GM19035 (cell line): ENCODE results near the gene TNFSF15.

Experiments
- ATAC-seq: cut with Tn5 transposase; IDR thresholded peaks from one replicate; pipeline ENCODE4 v1.9.1; 2021; ENCODE audit not compliant: unreplicated experiment

Gene TNFSF15

DNA sequence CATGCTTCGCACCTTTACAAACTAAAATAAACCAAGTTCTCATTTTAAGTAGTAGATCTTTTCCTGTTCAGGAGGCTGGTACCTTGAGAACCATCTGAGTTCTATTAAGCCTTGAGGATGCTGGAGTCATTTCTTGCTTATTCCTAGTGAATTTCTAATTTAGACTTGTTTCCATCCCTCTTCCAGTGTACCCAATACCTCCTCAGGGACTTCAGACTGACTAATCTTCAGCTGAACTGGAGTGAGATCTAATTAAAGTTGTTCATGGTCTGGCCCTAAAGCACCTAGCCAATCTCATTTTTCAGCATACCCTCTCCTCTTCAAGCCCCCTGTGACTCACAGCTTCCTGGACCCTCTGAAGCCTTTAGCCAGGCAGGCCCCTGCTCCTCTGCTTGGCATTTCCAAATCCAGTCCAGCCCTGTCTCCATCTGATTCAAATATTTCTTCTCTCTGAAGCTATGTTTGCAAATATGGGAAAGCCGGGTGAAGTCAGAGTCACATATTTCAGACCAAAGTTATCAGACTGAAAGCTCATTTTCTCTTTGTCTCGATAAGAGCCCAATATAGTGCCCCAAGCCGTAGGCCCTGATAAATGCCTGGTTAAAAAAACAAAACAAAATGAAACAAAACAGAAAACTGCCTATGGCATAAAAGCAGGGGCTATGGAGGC lies 19.4 kb upstream of the TNFSF15 start:
- no peak for ATAC-seq

DNA sequence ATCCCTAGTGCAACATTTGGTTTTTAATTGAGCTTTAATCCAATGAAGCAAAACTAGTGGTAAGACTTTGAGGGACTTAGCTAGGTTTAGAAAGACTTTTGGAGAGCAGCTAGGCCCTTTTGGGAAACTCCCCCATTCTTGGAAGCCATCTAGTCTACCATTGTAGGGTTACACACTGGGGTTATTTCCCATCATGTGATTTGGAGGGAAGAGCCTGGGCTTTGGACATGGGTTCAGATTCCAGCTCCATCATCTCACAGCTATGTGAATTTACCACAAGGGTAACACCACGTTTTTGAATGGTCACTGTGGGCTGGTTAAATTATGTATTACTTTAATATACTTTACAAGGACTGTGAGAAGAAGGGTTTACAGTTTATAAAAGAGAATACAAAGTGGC lies 18.3 kb upstream of the TNFSF15 start:
- ATAC-seq, result no peak

DNA sequence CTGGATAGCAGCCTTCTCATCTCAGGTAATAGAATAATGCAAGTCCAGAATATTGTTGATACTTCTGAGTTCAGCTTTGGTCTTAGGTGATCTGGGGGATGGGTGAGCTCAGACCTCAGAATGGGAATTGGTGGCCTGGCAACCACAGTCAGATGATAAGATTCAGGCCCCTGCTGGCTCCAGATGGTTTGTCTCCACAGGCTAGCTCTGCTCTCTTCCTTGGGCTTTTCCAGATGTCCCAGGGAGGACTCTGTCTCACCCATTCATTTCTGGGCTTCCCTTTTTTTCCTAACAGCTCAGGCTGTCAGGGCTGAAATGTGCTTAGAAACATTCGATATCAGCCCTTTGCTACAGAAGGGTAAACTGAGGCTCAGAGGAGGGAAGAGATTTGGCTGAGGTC lies 17.6 kb upstream of the TNFSF15 start:
- ATAC-seq, result no peak

- ATAC-seq, result no peak
Observed at GRCh38 chr9:114822708-114823107, 16.9 kb upstream of the TNFSF15 start.

GRCh38 chr9:114820776-114821501 lies 15.1 kb upstream of the TNFSF15 start:
- no peak for ATAC-seq

DNA sequence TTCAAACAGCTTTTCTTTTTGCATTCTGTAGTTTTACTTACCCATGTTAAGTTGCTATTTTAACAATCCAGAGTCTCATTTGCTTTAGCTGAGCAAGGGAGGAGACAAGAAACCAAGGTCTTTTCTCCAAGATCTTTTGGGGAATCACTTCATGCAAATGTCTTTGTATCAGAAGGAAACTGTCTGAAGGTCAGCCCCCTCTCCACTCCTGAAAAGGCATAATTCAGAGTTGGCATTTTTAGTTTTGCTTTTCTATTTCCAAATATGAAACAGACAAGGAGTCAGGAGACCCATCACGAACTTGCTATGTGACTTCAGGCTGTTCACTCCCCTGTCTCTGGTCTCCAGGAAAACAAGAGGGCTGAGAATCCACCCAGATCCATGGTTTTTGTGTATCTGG lies 12.3 kb upstream of the TNFSF15 start:
- no peak for ATAC-seq

- ATAC-seq, result no peak
Observed at GRCh38 chr9:114813717-114814418, 8.0 kb upstream of the TNFSF15 start.

GRCh38 chr9:114811966-114812636 lies 6.3 kb upstream of the TNFSF15 start:
- ATAC-seq, result no peak

DNA sequence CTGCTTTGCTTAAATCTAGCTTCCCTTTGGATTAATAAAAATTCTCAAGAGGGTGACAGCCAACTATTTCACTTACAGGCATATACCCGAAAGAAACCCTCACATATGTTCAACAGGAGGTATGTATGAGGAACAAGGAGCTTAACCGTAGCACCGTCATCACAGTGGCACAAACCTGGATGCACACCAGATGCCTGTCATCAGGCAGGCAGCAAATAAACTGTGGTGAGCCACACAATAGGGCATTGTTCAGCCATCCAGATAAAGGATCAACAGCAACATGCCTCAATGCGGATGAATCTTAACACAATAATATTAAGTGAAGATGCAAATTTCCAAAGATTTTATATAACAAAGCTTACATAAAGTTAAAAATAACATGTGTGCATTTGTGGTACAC lies 5.5 kb upstream of the TNFSF15 start:
- no peak for ATAC-seq

GRCh38 chr9:114810614-114811013 lies 4.8 kb upstream of the TNFSF15 start:
- no peak for ATAC-seq

- peak; percentile 31 for ATAC-seq
Observed at GRCh38 chr9:114806526-114806900, 674 bp upstream of the TNFSF15 start.

DNA sequence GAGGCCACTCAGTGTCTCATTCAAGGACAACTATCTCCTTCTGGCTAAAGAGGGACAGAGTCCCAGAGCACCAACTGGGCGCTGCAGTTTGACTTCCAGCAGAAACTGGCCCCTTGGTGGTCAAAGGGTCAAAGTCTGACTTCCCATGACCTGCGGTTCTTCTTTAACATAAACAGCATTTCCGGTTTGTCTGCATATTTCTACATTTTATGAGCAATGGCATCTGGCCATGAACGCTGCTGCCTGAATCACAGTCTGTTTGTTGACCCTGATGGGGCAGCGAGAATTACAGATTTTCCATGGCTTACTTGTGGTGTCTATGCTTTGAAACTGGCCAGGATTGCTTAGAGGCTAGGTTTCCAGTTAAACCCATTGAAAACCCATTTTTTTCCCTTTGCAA lies 1.3 kb downstream of the TNFSF15 start:
- ATAC-seq, result no peak

DNA sequence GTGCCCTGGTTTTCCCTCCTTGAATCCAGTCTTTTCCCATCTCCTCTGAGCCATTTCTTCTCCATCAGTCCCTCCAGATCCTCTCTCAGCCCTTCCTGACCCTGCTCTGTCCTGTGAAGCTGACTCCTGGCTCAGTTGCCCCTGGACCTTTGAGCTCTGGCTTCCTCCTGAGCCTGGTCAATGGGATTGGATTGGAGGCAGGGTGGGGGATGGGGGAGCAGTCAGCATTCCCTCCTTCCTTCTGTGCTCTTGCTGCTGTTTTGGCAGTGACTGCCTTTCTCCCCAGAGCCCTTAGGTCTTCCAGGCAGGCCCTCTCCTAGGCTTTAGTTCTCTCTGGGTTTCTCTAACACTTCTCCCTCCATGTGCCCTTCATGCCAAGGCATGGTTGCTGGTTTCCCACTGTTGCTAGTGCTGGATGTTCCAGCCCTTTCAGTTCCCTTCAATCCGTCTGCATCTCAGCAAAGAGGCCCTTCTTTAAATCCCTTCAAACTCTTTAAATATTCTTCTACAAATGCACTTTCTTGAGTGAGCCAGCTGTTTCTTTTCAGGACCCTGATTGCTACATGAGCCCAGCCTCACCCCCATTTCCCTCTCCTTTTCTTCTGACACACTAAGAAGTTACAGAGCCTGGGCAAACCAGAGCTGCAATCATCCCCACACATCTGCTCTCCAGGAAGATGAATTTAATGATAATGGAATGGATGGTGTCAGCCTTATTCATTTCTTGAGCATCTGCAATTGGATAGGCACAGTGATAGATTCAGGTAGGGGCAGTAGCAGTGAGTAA lies 2.2 kb downstream of the TNFSF15 start:
- ATAC-seq, result no peak

- no peak for ATAC-seq
Observed at GRCh38 chr9:114799925-114800324, 5.9 kb downstream of the TNFSF15 start.

- ATAC-seq, result no peak
Observed at GRCh38 chr9:114799441-114799840, 6.4 kb downstream of the TNFSF15 start.

DNA sequence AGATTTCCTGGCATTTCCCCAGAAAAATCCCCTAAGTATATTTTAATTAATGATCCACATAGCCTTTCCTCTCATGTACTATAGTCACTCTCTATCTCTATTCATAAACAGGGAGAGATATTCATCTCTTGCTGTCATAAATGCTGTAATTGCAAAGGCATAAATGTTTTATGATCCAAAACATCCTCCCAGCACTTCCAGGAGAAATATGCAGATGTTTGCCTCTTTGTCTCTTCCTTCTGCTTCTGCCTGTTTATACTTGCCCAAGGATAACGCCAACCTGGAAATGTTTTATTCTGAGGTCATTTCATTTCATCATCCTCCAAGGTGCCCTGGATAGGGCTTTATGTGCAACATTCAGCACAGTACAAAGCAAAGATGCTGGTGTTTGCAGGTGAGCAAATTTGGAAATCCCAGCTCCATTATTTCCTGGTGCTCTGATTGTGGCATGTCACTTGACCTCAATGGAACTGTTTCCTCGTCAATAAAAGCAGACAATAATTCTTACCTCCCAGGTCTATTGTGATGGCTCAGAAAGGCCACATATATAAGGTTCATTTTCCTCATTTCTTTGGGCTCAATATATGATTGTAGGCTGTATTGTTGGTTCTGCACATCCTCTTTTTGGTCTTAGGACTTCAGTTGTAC lies 6.9 kb downstream of the TNFSF15 start:
- ATAC-seq, result no peak

GRCh38 chr9:114798101-114798500 lies 7.7 kb downstream of the TNFSF15 start:
- ATAC-seq, result no peak

DNA sequence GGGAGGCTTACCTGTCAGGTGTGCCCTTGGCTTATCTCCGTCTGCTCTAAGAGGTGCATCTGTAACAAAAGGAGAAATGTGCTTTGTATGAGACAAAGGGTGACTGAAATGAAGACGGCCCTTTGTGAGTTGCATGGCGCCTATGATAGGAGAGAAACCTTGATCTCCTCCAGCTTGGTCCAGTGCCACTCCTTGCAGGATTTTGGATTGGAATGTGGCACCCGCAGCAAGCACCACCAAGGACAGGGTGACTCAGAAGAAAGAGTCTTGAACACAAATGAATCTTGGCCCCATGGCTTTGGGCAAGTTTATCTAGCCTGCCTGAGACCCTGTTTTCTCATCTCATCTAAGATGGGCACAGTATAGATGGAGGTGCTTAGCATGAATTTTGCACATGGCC lies 13.4 kb downstream of the TNFSF15 start:
- ATAC-seq, result no peak

GRCh38 chr9:114791736-114792135 lies 14.1 kb downstream of the TNFSF15 start:
- ATAC-seq, result no peak

GRCh38 chr9:114791312-114791711 lies 14.5 kb downstream of the TNFSF15 start:
- ATAC-seq, result no peak
